Loucy (cell line): ENCODE measurements around the gene CHST11.

Experiments
- EZH2phosphoT487 ChIP-seq: fragments of 200-600 bp; IDR thresholded peaks from 2 replicates; pipeline ENCODE4 v1.6.1; 2018; ENCODE audit warnings: antibody characterized with exemption, mild to moderate bottlenecking, moderate library complexity, borderline replicate concordance
- TF ChIP-seq, protein P1 (sequence below): fragments of 200-600 bp; sonication (generic); conservative IDR thresholded peaks from 2 replicates; pipeline ENCODE4 v1.5.1; 2014; ENCODE audit warnings: mild to moderate bottlenecking, antibody characterized with exemption, low read length

DNA sequence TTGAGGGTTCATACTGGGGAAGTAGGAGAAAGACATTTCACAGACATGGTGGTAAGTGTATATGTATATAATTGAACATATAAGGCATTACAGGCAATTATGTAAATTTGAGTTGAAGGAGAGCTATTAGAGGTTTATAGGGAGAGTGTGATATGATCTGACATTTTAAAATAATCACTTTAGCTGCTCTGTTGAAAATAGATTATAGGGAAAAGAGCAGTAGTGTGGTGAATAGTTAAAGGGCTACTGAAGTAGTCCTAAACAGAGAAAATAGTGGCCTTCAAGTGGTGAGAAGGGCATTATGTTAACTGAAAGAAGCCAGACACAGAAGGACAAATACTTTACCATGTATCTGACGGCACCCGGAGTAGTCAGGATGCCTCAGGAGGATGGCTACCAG, 267.1 kb downstream of the CHST11 start:
- TF ChIP-seq, protein P1, sequence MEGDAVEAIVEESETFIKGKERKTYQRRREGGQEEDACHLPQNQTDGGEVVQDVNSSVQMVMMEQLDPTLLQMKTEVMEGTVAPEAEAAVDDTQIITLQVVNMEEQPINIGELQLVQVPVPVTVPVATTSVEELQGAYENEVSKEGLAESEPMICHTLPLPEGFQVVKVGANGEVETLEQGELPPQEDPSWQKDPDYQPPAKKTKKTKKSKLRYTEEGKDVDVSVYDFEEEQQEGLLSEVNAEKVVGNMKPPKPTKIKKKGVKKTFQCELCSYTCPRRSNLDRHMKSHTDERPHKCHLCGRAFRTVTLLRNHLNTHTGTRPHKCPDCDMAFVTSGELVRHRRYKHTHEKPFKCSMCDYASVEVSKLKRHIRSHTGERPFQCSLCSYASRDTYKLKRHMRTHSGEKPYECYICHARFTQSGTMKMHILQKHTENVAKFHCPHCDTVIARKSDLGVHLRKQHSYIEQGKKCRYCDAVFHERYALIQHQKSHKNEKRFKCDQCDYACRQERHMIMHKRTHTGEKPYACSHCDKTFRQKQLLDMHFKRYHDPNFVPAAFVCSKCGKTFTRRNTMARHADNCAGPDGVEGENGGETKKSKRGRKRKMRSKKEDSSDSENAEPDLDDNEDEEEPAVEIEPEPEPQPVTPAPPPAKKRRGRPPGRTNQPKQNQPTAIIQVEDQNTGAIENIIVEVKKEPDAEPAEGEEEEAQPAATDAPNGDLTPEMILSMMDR: no peak
- no peak for TF ChIP-seq EZH2phosphoT487
